Esophagus (tissue), 2 donors: ENCODE measurements around the gene CLDN9. TPM values are rescaled to one million over a fixed set of nuclear protein-coding genes. Genes with fewer than 3 reads are reported as not detected.

Experiments
- H3K27ac ChIP-seq, 2 donors: one replicate each; pipeline ENCODE4 v1.5.1; 2013; ENCODE audit warnings: low read depth in 2 of 2, mild to moderate bottlenecking in 2 of 2, inconsistent platforms in 1 of 2, low read length in 1 of 2, moderate library complexity in 1 of 2
- H3K27me3 ChIP-seq, 2 donors: one replicate each; pipeline ENCODE4 v1.6.1; 2013; ENCODE audit warnings: low read length in 2 of 2, control low read depth in 1 of 2, mild to moderate bottlenecking in 1 of 2; ENCODE audit not compliant: insufficient read depth in 2 of 2, control insufficient read depth in 1 of 2
- H3K36me3 ChIP-seq, 2 donors: one replicate each; pipeline ENCODE4 v1.6.1; 2013; ENCODE audit warnings: low read length in 1 of 2; ENCODE audit not compliant: control insufficient read depth in 2 of 2, insufficient read depth in 2 of 2
- H3K4me1 ChIP-seq, 2 donors: one replicate each; pipeline ENCODE4 v1.6.1; 2013; ENCODE audit warnings: low read length in 1 of 2; ENCODE audit not compliant: control insufficient read depth in 2 of 2, insufficient read depth in 2 of 2
- H3K4me3 ChIP-seq, 2 donors: one replicate each; pipeline ENCODE4 v1.5.1; 2013; ENCODE audit warnings: low read length in 2 of 2, mild to moderate bottlenecking in 2 of 2, low read depth in 1 of 2, moderate library complexity in 1 of 2
- H3K9me3 ChIP-seq, 2 donors: one replicate each; pipeline ENCODE4 v1.6.1; 2013; ENCODE audit warnings: mild to moderate bottlenecking in 2 of 2, low read depth in 1 of 2, low read length in 1 of 2, moderate library complexity in 1 of 2; ENCODE audit not compliant: control insufficient read depth in 2 of 2, insufficient read depth in 1 of 2
- WGBS, 2 donors: extraction: QIAGEN DNeasy Blood & Tissue Kit; methylation state at CpG; one replicate each; pipeline ENCODE4 v1.1.7; 2013; 5-methylcytosine and 5-hydroxymethylcytosine counted together
- polyA plus RNA-seq, 2 donors: library from polyadenylated mRNA; stranded (reverse); fragments of 200-250 nt; gene quantifications; one replicate each; pipeline ENCODE4 v1.2.3, GENCODE V29; 2013
- donor health status: healthy with polysubstance abuse.
- donor health status: Bipolar disorder and iron deficiency.

The CLDN9 gene
- polyA plus RNA-seq, 2 donors, result 0.02 TPM; not detected in 1

DNA sequence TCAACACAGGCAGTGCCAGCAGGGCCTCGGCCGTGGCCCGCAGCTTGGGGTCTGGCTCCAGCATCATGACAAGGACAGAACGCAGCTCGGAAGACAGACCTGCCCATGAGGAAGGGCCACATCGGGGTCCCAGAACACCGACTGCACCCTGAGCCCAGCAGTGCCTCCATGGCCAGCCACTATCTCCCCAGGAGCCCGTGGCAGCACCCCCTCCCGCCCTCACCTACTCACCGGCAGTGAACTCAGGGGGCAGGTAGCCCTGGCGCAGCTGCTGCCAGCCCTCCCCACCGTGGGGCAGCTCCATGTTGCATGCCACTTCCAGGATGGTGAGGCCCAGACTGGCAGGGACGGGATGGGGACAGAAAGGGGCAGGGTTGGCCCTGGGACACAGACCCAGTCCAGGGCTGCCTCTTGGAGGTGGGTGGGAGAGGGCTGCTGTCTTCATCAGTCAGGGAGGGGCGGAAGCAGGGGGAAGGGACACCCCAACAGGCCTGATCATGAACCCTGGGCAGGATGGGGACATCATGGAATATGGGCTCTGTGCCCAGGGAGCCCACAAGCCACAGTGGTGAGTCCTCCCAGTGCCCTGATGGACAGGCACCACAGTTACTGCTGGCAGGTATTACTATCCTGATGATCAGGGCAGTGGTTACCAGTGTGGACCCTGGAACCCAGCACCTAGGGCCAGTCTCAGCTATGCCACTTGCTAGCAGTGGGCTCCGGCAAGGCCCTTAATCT lies 38.2 kb upstream of the CLDN9 start:
- H3K36me3 ChIP-seq, result peaks cover 0 to 4% of the 10 kb centered on the region in 2 donors
- H3K4me3 ChIP-seq, result no peak overlapping the region
- H3K9me3 ChIP-seq, result no peaks in the 10 kb centered on the region
- H3K27ac ChIP-seq, result no peak overlapping the region
- no peaks in the 10 kb centered on the region for H3K27me3 ChIP-seq
- 86 to 89% methylated on average over 15 of the region's 15 CpGs for WGBS, 2 donors
- peaks cover 3 to 10% of the 10 kb centered on the region in 2 donors for H3K4me1 ChIP-seq

DNA sequence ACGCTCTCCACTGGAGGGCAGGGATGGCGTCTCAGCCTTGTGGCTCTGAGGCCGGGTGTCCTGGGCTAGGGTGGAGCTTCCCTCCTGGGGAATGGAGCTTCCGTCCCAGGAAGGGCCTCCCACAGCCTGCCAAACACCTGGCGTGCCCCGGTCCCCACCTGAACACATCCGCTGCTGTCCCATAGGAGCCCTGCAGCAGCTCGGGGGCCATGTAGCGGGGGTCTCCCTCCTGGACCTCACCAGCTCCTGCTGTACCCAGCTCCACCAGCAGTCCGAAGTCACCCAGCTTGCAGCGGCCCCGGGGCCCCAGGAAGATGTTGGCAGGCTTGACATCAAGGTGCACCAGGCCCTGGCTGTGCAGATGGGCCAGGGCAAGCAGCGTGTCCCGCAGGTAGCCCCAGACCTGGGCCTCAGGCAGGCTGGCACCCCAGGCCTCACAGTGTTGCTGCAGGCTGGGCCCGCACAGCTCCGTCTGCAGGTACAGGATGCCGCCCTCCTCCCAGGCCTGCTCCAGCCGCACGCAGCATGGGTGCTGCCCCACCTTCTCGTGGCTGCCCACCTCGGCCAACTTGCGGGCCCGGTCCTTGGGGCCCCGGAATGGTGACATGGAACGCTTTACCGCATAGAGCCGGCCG lies 37.4 kb upstream of the CLDN9 start:
- 92 to 94% methylated on average over 23 to 28 of the region's 28 CpGs for WGBS, 2 donors
- Histone ChIP-seq H3K27ac (no peak overlapping the region), H3K27me3 (no peaks in the 10 kb centered on the region), H3K9me3 (no peaks in the 10 kb centered on the region), H3K4me3 (no peak overlapping the region), H3K4me1 (peaks cover 0 to 14% of the 10 kb centered on the region in 2 donors), H3K36me3 (peaks cover 0 to 4% of the 10 kb centered on the region in 2 donors)

DNA sequence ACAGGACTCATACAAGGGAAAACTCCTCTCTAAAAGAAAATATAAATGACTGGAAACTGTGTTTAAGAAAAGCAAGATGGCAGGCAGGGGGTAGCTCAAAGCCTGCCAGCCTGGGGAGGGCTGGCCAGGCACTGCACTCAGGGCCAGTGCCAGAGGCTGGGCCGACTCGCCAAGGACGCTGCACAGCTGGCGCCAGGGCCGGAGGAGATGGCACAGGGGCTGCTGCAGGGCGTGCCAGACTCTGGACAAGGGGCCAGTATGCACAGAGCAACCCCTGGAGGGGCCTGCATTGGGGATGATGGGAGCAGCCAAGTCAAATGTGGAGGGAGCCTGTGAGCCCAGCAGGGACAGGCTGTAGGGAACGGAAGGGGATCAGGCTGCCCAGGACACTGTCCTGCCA lies 36.5 kb upstream of the CLDN9 start:
- Histone ChIP-seq H3K36me3 (peaks cover 0 to 4% of the 10 kb centered on the region in 2 donors), H3K9me3 (no peaks in the 10 kb centered on the region), H3K27me3 (no peaks in the 10 kb centered on the region), H3K4me3 (no peak overlapping the region), H3K27ac (no peak overlapping the region), H3K4me1 (peaks cover 0 to 7% of the 10 kb centered on the region in 2 donors)
- 84 to 86% methylated on average over 7 of the region's 7 CpGs for WGBS, 2 donors

DNA sequence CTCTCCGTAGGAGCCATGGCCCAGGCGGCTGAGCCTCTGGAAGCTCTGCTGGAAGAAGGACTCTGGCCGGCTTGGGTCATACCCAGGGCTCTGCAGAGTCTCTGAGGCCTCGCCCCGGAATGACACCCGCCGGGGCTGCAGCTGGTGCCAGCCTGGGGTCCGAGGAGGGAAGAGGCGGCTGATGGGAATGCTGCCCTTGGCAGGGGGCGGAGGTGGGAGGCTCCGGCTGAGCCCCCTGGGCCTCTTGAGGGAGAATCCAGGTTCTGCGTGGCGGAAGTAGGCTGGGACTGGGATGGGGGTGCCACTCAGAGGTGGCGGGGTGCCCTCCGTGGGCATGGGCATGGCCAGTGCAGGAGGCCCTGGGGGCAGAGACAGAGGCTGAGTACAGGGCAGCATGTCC lies 36.0 kb upstream of the CLDN9 start:
- Histone ChIP-seq H3K4me3 (no peak overlapping the region), H3K4me1 (peaks cover 0 to 6% of the 10 kb centered on the region in 2 donors), H3K36me3 (peaks cover 0 to 2% of the 10 kb centered on the region in 2 donors), H3K9me3 (no peaks in the 10 kb centered on the region), H3K27ac (no peak overlapping the region), H3K27me3 (no peaks in the 10 kb centered on the region)
- 90% methylated on average over 15 of the region's 15 CpGs for WGBS, 2 donors

DNA sequence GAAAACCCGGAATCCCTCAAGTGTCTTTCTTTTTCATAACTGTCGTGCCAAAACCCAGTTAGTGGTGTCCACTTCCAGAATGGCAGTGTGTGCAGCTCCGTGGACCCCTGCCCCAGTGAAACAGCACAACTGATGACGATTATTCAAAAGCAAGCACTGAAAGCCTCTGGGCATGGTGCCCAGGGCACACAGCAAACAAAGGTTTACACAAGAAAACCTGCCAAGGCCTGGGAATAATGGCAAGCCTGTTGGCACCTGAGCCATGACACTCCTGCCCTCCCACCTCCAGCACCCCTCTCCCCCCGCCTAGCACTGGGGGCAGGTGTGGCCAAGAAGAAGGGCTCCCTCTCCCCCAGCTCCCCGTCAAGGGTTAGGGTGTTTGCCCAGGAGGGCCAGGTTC lies 35.3 kb upstream of the CLDN9 start:
- no peak overlapping the region for H3K4me3 ChIP-seq
- no peaks in the 10 kb centered on the region for H3K27me3 ChIP-seq
- H3K36me3 ChIP-seq, result peaks cover 0 to 2% of the 10 kb centered on the region in 2 donors
- WGBS, 2 donors, result 51 to 52% methylated on average over 6 of the region's 6 CpGs
- no peak overlapping the region for H3K27ac ChIP-seq
- peaks cover 0 to 6% of the 10 kb centered on the region in 2 donors for H3K4me1 ChIP-seq
- no peaks in the 10 kb centered on the region for H3K9me3 ChIP-seq

DNA sequence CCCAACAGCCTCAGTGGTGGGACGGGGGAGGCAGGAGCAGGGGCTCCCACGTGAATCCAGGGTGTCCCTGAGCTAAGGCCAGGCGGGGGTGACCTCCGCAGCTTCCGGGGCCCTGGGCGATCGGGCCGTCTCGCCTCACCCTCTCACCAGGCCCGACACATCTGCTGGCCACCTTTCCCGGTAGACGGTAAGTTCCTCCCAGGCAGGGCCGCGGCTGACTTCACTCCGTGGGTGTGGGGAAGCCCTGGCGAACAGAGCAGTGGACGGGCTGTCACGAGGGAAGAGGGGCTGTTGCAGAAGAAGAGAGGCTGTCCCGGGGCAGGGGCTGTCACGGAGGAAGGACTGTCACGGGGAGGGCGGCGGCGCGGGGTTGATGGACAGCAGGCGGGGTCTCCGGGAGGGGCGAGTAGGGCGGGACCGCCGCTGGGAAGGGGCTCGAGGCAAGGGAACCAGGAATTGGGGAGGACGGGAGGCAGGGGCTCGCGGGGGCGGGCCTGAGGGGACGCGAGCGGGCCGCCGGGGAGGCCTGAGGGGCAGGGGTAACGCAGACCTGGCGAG lies 33.0 kb upstream of the CLDN9 start:
- Histone ChIP-seq H3K36me3 (peaks cover 0 to 2% of the 10 kb centered on the region in 2 donors), H3K9me3 (no peaks in the 10 kb centered on the region), H3K27ac (no peak overlapping the region), H3K4me3 (peak overlapping the region; percentile 67 to 85), H3K4me1 (peaks cover 0 to 6% of the 10 kb centered on the region in 2 donors), H3K27me3 (no peaks in the 10 kb centered on the region)
- WGBS, 2 donors, result 4 to 6% methylated on average over 39 to 43 of the region's 43 CpGs

DNA sequence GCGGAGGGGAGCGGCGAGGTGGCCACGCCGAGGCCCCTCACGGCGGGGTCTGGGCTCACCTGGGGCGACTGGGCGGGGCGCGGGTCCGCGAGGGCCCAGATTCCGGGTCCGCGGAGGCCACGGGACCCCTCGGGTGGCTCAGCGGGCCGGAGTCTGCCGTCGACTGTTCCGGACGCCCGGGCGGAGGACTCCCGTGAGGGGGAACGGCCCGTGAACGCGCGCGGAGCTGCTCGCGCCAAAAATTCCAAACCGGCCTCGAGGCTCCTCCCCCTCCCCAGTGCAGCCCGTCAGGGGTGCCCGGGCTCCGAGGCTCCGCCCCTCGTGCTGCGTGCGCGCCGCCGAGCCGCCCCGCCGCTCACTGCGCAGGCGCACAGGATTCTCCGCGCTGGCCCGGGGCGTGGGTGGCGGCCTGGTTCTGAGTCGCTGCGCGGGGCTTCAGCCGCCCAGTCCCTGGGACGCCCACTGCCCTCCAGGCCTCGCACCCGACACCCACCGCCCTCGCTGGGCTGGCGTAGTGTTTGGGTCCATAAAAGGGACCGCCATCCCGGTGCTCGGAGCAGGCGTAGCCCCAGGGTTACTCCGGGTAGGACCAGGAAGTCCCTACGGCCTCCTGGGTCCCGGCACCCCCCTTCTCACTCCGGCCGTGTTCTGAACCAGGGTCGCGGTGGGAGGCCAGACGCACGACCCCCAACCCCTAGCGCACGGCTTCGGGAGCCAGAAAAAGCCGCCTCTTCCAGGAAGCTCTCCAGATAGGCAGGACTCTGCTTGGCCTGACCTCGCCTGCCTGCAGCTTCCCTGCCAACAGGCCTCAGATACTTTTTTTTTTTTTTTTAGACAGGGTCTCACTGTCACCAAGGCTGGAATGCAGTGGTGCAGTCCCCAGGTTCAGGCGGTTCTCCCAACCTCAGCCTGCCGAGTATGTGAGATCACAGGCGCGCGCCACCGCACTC lies 32.2 kb upstream of the CLDN9 start, which contains the start of gene PKMYT1:
Gene PKMYT1, minus strand, starts transcription at position 220 of the 950 bp plus-strand sequence. CDS start 789 bp downstream, outside the sequence.
- 6 to 9% methylated on average over 61 to 91 of the region's 91 CpGs for WGBS, 2 donors
- Histone ChIP-seq H3K36me3 (peaks cover 0 to 2% of the 10 kb centered on the region in 2 donors), H3K9me3 (no peaks in the 10 kb centered on the region), H3K27me3 (no peaks in the 10 kb centered on the region), H3K4me3 (peak within 1 kb of the TSS; percentile 67 to 85), H3K4me1 (peaks cover 0 to 6% of the 10 kb centered on the region in 2 donors), H3K27ac (peak within 1 kb of the TSS; percentile 85 to 86)

DNA sequence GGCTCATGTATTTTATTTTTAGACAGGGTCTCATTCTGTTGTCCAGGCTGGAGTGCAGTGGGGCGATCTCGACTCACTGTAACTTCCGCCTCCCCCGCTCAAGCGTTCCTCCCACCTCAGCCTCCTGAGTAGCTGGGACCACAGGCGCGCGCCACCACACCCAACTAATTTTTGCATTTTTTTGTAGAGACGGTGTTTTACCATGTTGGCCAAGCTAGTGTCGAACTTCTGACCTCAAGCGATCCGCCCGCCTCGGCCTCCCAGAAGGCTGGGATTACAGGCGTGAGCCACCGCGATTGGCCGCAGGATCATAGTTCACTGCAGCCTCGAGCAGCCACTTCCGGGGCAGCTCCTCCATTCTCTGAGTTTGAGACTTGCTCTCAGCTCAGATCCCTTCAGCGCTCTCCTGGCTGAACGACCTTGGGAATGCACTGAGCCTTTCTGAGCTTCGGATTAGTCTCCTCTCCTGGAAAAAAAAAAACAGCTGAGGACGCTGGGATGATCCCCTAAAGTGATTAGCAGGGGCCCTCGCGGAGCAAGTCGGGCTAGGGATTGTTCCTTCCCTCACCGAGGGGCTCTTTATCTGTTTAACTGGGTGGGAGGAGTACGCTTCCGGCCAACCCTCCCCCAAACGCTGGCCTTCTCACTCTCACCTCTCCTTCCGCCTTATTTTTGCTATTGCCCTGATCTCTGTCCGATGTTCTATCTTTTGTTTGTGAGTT lies 31.4 kb upstream of the CLDN9 start:
- Histone ChIP-seq H3K27me3 (no peaks in the 10 kb centered on the region), H3K4me1 (peaks cover 2 to 10% of the 10 kb centered on the region in 2 donors), H3K9me3 (no peaks in the 10 kb centered on the region), H3K4me3 (peak overlapping the region in 1 of 2 donors; percentile 67), H3K27ac (no peak overlapping the region), H3K36me3 (no peaks in the 10 kb centered on the region)
- 63 to 67% methylated on average over 32 to 33 of the region's 33 CpGs for WGBS, 2 donors
